GM19324 (cell line): ENCODE results near the gene CRYGS.
A peak's percentile ranks its signal among the peaks of the same experiment; 100 is the strongest.
"Not testable (repeated sequence)": the region's sequence is repeated elsewhere in the genome, so short reads cannot be mapped to it uniquely, and the experiment has no call there.

Experiments used
- ATAC-seq: cut with Tn5 transposase; IDR thresholded peaks from one replicate; pipeline ENCODE4 v1.9.1; 2021; ENCODE audit warnings: mild to moderate bottlenecking, moderate library complexity; ENCODE audit not compliant: unreplicated experiment, low FRiP score

CRYGS gene

DNA sequence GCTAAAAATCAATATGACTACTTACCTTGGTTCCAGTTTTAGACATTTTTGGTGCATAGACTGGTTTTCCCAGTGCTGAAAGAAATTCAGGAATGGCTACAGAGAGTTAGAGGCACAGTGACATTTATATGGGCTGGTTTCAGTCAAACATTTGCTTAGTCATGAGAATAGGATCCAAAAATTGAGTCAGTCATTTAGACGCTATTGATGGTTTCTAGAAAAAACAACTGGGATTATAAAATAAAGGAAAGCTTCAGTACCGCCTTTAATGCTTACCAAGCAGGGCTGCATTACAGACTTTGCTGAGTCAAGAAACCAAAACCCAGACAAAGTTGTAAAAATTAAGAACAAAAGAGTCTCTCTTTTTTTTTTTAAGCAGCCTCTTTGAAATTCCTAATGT lies at the start of gene CRYGS:
Gene CRYGS, minus strand, starts transcription at position 100 of the 400 bp plus-strand sequence. Its CDS starts 54 bp downstream, at position 46.
- no peak for ATAC-seq

DNA sequence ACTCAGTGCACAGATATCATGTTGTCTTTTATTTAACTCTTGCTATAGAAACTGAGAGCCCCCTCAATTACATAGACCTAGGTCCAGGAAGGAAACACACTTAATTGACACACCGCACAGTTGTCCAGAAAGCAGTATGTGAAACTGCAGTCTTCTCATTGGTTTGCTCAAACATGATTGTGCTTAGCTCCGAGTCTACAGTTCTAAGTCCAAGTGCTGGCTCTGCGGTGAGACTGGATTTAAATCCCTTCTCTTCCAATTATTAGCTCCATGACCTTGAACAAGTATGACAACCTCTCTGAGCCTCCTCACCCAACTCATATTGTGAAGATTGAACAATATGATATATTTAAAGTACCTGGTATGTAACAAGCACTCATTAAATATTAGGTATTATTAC lies 49.7 kb upstream of the CRYGS start:
- ATAC-seq = no peak

DNA sequence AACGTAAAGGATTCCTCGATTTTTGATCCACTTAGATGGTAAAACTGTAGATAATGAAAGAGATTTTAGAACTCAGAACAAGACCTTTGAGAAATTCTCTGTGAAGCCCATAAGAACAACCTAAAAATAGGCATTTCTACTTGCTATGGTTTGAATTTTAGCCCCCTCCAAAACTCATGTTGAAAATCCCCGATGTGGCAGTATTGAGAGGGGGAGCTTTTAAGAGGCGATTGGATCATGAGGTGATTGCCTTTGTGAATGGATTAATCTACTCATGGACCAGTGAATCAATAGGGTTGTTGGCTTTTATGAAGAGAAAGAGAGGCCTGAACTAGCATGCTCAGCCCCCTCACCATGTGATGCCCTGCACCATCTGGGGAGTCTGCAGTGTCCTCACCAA lies 48.5 kb upstream of the CRYGS start:
- ATAC-seq = no peak

- ATAC-seq = no peak
Observed at GRCh38 chr3:186590580-186591295, 46.6 kb upstream of the CRYGS start.

DNA sequence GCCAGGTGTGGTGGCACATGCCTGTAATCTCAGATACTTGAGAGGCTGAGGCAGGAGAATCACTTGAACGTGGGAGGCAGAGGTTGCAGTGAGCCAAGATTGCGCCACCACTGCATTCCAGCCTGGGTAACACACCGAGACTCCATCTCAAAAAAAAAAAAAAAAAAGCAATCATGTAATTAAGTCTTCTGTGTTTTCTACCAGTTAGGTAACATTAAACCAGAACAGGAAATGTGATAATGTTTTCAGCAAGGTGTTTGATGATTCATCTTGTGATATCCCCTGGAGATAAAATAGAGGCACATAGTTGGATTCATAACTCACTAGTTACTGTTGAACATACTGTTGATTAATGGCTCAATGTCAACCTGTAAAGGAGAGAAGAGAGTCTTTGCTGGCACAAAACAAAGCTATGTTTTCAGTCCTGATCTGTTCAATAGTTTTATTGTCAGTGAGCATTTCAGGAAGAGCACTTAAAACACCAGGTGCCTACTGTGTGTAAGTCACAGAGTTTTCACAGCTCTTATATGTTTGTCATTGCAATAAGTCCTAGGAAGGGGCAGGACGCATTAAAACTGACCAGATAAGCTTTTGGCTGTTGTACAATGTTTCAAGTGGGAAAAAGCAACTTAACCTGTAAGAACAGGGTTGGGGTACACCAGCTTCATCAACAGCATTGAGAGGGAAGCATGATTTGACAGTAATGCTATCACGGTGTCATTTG lies 45.8 kb upstream of the CRYGS start:
- no peak for ATAC-seq

DNA sequence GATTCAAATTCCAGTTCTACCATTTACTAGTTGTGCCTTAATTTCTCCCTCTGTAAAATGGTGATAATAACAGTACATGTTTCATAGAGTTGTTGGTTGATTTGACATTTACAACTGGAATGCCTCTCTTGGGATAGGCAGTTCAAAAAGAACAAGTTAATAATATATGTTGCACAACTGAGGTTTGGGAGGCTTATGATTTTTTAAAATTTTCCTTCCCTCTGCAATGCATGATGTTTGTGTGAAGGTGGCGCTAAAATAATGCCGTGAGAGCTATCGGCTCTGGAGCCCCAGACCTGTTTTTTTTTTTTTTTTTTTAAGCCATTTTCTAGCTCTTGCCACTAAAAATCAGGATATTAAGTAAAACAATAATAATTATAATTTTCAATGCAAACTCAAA lies 44.9 kb upstream of the CRYGS start:
- ATAC-seq = no peak

GRCh38 chr3:186588632-186589031 lies 44.5 kb upstream of the CRYGS start:
- ATAC-seq = no peak

DNA sequence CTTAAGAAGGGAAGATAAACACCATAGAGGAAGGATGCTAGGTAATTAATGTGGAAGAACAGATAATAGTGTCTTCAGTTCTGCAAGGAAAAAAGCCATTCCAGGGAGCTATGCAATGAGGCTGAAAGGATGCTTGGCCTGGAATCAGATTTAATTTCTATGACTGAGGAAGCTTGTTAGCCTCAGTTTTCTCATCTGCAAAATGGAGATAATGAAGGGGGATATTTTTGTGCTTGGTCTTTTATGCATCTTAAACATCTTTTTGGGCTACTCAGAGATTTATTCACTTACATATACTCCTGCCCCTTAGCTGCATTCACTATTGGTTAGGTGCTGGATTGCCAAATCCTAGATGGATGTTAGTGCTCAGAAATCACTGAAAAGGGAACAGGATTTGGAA lies 43.0 kb upstream of the CRYGS start:
- ATAC-seq = no peak

GRCh38 chr3:186586245-186586644 lies 42.1 kb upstream of the CRYGS start:
- not testable (repeated sequence) for ATAC-seq

DNA sequence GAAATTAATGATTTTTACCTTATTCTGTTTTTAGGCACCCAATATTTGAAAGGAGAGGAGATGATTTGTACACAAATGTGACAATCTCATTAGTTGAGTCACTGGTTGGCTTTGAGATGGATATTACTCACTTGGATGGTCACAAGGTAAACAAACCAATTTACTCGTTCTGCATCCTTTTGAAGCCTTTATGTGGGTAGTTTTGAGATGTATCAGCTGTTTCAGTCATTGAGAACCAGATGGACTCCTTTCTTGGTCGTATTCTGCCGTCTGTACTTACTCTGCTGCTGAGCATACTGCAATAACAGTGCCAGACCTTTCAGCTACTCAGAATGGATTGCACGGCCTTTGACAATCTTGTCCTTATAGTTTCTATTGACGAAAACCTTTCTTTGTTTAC lies 39.7 kb upstream of the CRYGS start:
- no peak for ATAC-seq

- ATAC-seq = no peak
Observed at GRCh38 chr3:186582541-186582940, 38.4 kb upstream of the CRYGS start.

GRCh38 chr3:186580785-186581184 lies 36.6 kb upstream of the CRYGS start:
- ATAC-seq = no peak

DNA sequence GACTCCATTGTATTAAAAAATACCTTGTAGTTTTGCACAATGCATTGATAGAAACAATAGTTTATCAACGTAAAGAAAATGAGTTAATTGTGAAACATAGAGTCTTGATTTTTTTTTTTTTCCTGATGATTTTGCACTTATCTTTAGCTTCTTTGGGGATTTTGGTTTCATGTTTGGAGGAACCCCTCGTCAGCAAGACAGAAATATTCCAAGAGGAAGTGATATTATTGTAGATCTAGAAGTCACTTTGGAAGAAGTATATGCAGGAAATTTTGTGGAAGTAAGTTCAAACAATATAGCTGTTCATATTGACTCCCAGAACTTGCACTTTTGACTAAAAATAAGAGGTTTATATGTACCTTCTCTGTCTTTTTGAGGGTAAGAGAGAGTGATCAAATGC lies 33.3 kb upstream of the CRYGS start:
- ATAC-seq = no peak

DNA sequence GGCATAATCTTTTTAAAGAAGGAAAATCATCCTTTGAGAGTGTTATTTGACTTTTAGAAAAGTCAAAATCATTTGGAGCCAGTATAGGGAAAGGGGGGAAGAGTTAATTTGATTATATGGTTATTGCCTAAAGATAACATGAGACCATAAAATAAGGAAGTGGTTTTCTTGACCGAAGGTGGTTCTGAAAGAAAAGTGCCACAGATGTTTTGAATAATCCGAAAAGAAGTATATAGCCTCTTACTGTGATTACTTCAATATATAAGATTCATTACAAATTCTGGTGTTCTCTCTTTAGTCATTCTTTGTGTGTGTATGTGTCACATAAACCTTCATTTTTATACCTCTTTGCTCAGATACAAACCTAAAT lies 27.4 kb upstream of the CRYGS start:
- ATAC-seq = no peak

GRCh38 chr3:186570941-186571643 lies 26.9 kb upstream of the CRYGS start:
- ATAC-seq = no peak

DNA sequence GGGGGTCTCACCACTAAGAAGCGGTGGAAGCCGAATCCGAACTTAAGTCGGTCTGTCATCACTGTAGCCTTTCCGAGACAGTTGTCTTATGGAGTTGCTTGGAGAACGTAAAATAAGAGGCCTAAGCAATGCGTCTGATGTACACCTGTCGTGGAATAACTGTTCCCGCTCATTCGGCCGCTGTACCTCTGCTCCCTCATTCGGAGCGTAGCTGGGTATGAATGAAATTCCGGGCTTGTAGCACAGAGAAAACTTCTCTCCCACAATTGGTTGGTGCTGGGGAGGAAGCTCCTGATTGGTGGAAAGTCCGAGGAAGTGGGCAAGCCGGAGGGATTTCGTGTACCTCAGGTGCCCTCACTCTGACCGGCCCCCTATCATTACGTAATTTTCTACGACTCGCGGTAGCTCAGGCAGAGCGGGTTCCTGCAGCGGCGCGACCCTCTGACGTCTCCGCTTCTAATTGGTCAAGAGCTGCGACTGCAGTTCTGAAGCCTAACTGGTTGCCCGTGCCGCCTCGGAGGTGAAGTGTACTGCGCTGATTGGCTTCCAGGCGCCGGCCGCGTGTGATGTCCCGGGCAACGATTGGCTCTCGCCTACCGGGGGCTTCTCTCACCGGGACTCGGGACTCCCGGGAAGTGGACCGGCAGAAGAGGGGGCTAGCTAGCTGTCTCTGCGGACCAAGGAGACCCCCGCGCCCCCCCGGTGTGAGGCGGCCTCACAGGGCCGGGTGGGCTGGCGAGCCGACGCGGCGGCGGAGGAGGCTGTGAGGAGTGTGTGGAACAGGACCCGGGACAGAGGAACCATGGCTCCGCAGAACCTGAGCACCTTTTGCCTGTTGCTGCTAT lies 26.1 kb upstream of the CRYGS start, which contains the start of gene DNAJB11:
Gene DNAJB11, plus strand, starts transcription at position 625 of the 845 bp plus-strand sequence. Its CDS starts 178 bp downstream, at position 803.
- ATAC-seq = peak; percentile 89

GRCh38 chr3:186569779-186570095 lies 25.6 kb upstream of the CRYGS start:
- no peak for ATAC-seq

- not testable (repeated sequence) for ATAC-seq
Observed at GRCh38 chr3:186569361-186569760, 25.2 kb upstream of the CRYGS start.

DNA sequence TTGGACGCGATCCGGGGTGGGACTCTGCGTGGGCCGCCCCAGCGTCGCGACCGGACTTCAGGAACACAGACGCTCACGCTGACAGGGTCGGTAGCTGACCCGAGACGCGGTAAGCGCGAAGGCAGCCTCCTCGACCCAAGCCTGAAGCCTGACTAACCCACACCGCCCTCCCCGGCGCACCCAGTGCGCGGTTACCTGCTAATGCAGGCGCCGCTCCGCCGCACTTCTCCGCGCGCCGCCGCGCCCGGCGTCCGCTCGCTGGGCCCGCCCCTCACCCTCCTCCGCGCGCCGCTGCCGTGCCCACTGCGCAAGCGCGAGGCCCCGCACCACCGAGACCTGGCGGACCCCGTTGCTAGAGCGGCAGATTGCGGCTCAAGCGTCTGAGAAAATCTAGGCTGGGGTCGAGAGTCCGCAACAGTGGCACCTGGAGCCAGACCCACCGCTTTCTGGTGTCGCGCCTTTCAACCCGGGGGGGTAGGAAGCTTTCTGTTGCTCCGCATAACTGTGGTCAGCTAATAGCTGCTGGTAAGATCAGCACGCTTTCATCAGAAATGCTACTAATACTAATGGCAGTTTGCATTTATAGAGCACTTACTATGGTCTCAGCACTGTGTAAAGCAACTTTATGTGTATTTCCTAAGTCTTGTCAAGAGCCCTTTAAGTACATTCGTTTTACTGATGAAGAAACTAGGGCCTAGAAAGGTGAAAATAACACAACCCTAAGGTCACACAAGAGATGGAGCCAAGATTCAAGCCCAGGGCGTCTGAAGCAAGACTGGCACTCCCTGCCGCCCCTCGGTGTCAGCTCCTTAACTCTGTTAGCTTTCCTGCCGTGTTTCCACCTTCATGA lies 23.1 kb upstream of the CRYGS start, which contains the start of gene TBCCD1:
Gene TBCCD1, minus strand, starts transcription at position 268 of the 850 bp plus-strand sequence. CDS start 3,010 bp downstream, outside the sequence.
- peak; percentile 50 for ATAC-seq

GRCh38 chr3:186566772-186567071 lies 22.5 kb upstream of the CRYGS start:
- no peak for ATAC-seq
